ENCODE measurements around the gene GLRX5. TPM values are rescaled to one million over a fixed set of nuclear protein-coding genes. Genes with fewer than 3 reads are reported as not detected.

The GLRX5 gene
- total RNA-seq, 1 experiment from 2014 or later = 60.1 TPM

GRCh38 chr14:95494456-95494855, 40.4 kb upstream of the GLRX5 start:
- Histone ChIP-seq H2AFZ (ENCODE audit: low read depth, low read length, poor library complexity, severe bottlenecking) (no peak overlapping the region), H3K27me3 (ENCODE audit: insufficient read depth, low read length) (no peaks in the 10 kb centered on the region), H3K9ac (ENCODE audit: low read length) (no peak overlapping the region), H3K36me3 (ENCODE audit: control insufficient read depth in 1 of 2, insufficient read depth in 2 of 2, low read length in 2 of 2) (no peaks in the 10 kb centered on the region), H4K20me1 (ENCODE audit: insufficient read depth) (no peaks in the 10 kb centered on the region), H3K79me2 (ENCODE audit: insufficient read depth, low read length) (no peaks in the 10 kb centered on the region), H3K9me2 (ENCODE audit: insufficient read depth) (no peaks in the 10 kb centered on the region), H3K4me1 (ENCODE audit: control insufficient read depth in 1 of 2, insufficient read depth in 2 of 2, low read length in 2 of 2) (peaks cover 0 to 10% of the 10 kb centered on the region in 2 experiments; a peak in 1 of 4 replicates), H3K4me2 (ENCODE audit: low read length) (no peak overlapping the region), H3K4me3 (replicated peaks in 1 of 2; ENCODE audit: low read depth in 1 of 2, low read length in 2 of 2) (no peak overlapping the region), H3K27ac (ENCODE audit: low read depth, low read length) (no peak overlapping the region), H3K9me3 (ENCODE audit: control insufficient read depth in 1 of 2, insufficient read depth in 1 of 2, low read depth in 1 of 2, low read length in 2 of 2) (no peaks in the 10 kb centered on the region)
- DNase-seq (ENCODE audit: low read depth, low spot score) = no peak
- no peak for TF ChIP-seq ATF3 (IDR thresholded peaks at IDR 0.05)
- TF ChIP-seq ZFX (IDR thresholded peaks at IDR 0.05) = no peak
- no peak for TF ChIP-seq POLR2A (IDR thresholded peaks at IDR 0.05; ENCODE audit: borderline replicate concordance, extremely low read depth, insufficient read depth, insufficient read length)
- no peak for TF ChIP-seq REST (IDR thresholded peaks at IDR 0.05; ENCODE audit: low read depth)
- no peak for TF ChIP-seq CBX3 (IDR thresholded peaks at IDR 0.05; ENCODE audit: low read depth)
- no peak for TF ChIP-seq EZH2phosphoT487 (IDR thresholded peaks at IDR 0.05; ENCODE audit: borderline replicate concordance)
- TF ChIP-seq RAD21 (IDR thresholded peaks at IDR 0.05; ENCODE audit: low read depth) = no peak
- TF ChIP-seq MAX (IDR thresholded peaks at IDR 0.05) = no peak
- TF ChIP-seq CEBPB (IDR thresholded peaks at IDR 0.05; ENCODE audit: low read depth) = no peak
- no peak for TF ChIP-seq SP1 (IDR thresholded peaks at IDR 0.05; ENCODE audit: low read depth)
- no peak for TF ChIP-seq FOSL1 (IDR thresholded peaks at IDR 0.05; ENCODE audit: low read depth)
- no peak for TF ChIP-seq YY1 (IDR thresholded peaks at IDR 0.05; ENCODE audit: extremely low read depth, insufficient replicate concordance, low read depth, low read length)
- TF ChIP-seq SRF (IDR thresholded peaks at IDR 0.05; ENCODE audit: low read depth) = no peak
- no peak for TF ChIP-seq EZH2 (IDR thresholded peaks at IDR 0.05)
- TF ChIP-seq ELF1 (IDR thresholded peaks at IDR 0.05; ENCODE audit: borderline replicate concordance, low read depth) = no peak
- ChIA-PET POLR2A (no interaction called here), CTCF (no interaction called here), RAD21 (ENCODE audit: low non-redundant PET in 1 of 2, low total read pairs in 2 of 2, uncharacterized antibody in 2 of 2, unreplicated experiment in 2 of 2) (no interaction called here)
- ATAC-seq = no peak
- BruUV-seq (replicated peaks) = no TSS peak
- intact Hi-C loops (cut with micrococcal nuclease) = no loop called here
